Measurements from ENCODE around the gene CFAP298. TPM values are rescaled to one million over a fixed set of nuclear protein-coding genes. Genes with fewer than 3 reads are reported as not detected.
A peak's percentile ranks its signal among the peaks of the same experiment; 100 is the strongest.
"Not testable (repeated sequence)": the region's sequence is repeated elsewhere in the genome, so short reads cannot be mapped to it uniquely, and the experiment has no call there.

Gene CFAP298
- total RNA-seq, 5 donors from 2014 or later (not counting 1 experiment from before 2014, with no cell fraction given): 19.5 to 36.8 (median 32.1) TPM

DNA sequence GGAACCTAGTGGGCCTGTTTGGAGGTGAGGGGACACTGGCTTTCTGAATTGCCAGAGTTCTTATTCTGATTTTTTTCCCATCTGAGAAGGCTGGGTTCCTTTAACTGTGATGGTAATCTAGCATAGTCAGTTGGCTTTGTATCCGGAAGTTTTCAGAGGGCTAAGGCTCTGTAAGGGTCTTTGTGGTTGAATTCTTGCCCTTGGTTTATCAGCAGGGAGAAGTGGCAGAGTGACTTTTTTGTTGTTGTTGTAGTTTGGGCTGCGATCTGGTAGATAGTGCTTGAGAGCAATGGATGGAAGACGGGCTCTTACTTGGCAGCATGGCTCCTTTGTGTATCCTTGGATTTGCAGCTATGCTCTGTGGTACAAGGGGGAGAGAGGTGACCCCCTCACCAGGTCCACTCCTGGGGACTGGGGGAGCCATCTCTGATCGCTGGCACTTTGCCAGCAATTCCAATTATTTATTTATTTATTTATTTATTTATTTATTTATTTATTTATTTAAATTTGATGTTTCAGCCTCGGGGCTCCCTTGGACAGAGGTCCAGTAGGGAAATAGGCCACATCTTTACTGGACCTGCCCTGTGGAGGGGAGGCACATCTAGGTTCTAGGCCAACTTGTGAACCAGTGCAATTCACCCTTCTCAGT, 45.3 kb downstream of the CFAP298 start:
- CTCF ChIA-PET: no interaction called here
- 80% methylated on average over 2 of the region's 5 CpGs for WGBS (ENCODE audit: insufficient coverage)
- ATAC-seq (replicated peaks in 1 of 4): no peak
- no peak overlapping the region for H3K27ac Mint-ChIP-seq
- no peaks in the 10 kb centered on the region for H3K27me3 Mint-ChIP-seq
- no peak for DNase-seq
- Histone ChIP-seq H3K27ac (ENCODE audit: low read length) (no peak overlapping the region), H3K9me3 (no peaks in the 10 kb centered on the region), H3K4me3 (ENCODE audit: control insufficient read depth in 1 of 2, extremely low read depth in 1 of 2, low read length in 1 of 2) (no peak overlapping the region), H3K36me3 (ENCODE audit: control insufficient read depth in 2 of 2, extremely low read depth in 1 of 2, insufficient read depth in 1 of 2, low read length in 1 of 2) (no peaks in the 10 kb centered on the region), H3K4me1 (ENCODE audit: control insufficient read depth in 1 of 2, extremely low read depth in 1 of 2, insufficient read depth in 2 of 2, low read length in 2 of 2) (peaks cover 2 to 14% of the 10 kb centered on the region in 2 experiments), H3K27me3 (replicated peaks in 1 of 2; ENCODE audit: control insufficient read depth in 2 of 2, extremely low read depth in 1 of 2, insufficient read depth in 2 of 2, low read length in 1 of 2) (no peaks in the 10 kb centered on the region)
- peaks cover 25% of the 10 kb centered on the region for H3K36me3 Mint-ChIP-seq
- peaks cover 5 to 12% (median 8%) of the 10 kb centered on the region in 3 donors for H3K9me3 Mint-ChIP-seq
- peak overlapping the region in 1 of 3 donors; percentile 0 for H3K4me3 Mint-ChIP-seq
- POLR2A ChIA-PET: no interaction called here
- H3K4me1 Mint-ChIP-seq: peaks cover 17 to 26% (median 21%) of the 10 kb centered on the region in 3 donors

DNA sequence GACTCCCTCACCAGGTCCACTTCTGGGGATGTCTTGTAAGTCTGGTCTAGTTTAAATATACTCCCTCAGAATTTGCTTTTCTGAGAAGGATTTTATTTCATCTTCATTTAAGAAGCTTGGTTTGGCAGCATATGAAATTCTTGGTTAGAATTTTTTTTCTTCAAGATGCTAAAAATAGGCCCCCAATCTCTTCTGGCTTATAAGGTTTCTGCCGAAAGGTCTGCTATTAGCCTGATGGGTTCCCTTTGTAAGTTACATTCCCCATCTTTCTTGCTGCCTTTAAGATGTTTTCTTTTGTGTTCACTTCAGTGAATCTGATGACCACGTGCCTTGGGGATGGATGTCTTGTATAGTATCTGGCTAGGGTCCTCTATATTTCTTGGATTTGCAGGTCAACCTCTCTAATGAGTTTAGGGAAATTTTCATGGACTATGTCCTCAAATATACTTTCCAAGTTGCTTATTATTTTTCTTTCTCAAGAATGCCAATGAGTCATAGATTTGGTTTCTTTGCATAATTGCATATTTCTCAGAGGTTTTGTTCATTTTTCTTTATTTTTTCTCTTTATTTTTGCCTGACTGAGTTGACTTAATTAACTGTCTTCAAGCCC, 46.2 kb downstream of the CFAP298 start:
- Mint-ChIP-seq H3K4me3 (no peak overlapping the region), H3K27ac (no peak overlapping the region), H3K27me3 (no peaks in the 10 kb centered on the region), H3K36me3 (peaks cover 25% of the 10 kb centered on the region), H3K4me1 (peaks cover 20 to 26% (median 21%) of the 10 kb centered on the region in 3 donors), H3K9me3 (peaks cover 5 to 12% (median 8%) of the 10 kb centered on the region in 3 donors)
- POLR2A ChIA-PET: no interaction called here
- ATAC-seq (replicated peaks in 1 of 4) (no peak), DNase-seq (no peak)
- no CpG with 5 or more reads among the region's 2 CpGs for WGBS (ENCODE audit: insufficient coverage)
- H3K27me3 ChIP-seq (replicated peaks in 1 of 2; ENCODE audit: control insufficient read depth in 2 of 2, extremely low read depth in 1 of 2, insufficient read depth in 2 of 2, low read length in 1 of 2): no peaks in the 10 kb centered on the region
- peaks cover 2 to 14% of the 10 kb centered on the region in 2 experiments for H3K4me1 ChIP-seq (ENCODE audit: control insufficient read depth in 1 of 2, extremely low read depth in 1 of 2, insufficient read depth in 2 of 2, low read length in 2 of 2)
- H3K9me3 ChIP-seq: no peaks in the 10 kb centered on the region
- CTCF ChIA-PET: no interaction called here
- no peak overlapping the region for H3K4me3 ChIP-seq (ENCODE audit: control insufficient read depth in 1 of 2, extremely low read depth in 1 of 2, low read length in 1 of 2)
- no peaks in the 10 kb centered on the region for H3K36me3 ChIP-seq (ENCODE audit: control insufficient read depth in 2 of 2, extremely low read depth in 1 of 2, insufficient read depth in 1 of 2, low read length in 1 of 2)
- no peak overlapping the region for H3K27ac ChIP-seq (ENCODE audit: low read length)

DNA sequence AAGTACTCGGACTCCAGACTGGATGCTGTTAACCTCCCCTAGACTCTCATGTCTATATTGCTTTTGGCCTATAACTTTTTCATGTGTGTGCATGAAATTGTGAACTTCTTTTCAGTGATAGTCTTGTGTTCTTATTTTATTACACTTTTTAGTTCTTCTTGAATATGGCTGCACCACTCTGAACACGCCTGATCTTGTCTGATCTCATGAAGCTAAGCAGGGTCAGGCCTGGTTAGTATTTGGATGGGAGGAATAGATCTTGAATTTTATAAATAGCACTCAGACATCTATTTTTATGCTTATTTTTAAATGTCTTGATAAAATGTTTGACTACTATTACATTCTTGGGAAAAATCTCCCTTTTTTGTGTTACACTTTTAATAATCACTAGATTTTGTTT, 49.3 kb downstream of the CFAP298 start:
- Mint-ChIP-seq H3K27me3 (no peaks in the 10 kb centered on the region), H3K27ac (peak overlapping the region in 1 of 2 donors; percentile 7), H3K4me1 (peaks cover 0 to 8% (median 8%) of the 10 kb centered on the region in 3 donors), H3K36me3 (peaks cover 25% of the 10 kb centered on the region), H3K4me3 (no peak overlapping the region), H3K9me3 (peaks cover 5 to 12% (median 8%) of the 10 kb centered on the region in 3 donors)
- no peaks in the 10 kb centered on the region for H3K36me3 ChIP-seq (ENCODE audit: control insufficient read depth in 2 of 2, extremely low read depth in 1 of 2, insufficient read depth in 1 of 2, low read length in 1 of 2)
- ChIA-PET POLR2A (interaction anchor here in 1 of 2 donors (0.6 kb wide), 1 partner anchor 208 kb away, joined by 6 read pairs; the partner anchor contains the start of gene PAXBP1), CTCF (no interaction called here)
- H3K4me3 ChIP-seq (ENCODE audit: control insufficient read depth in 1 of 2, extremely low read depth in 1 of 2, low read length in 1 of 2): no peak overlapping the region
- WGBS (ENCODE audit: insufficient coverage): no CpG with 5 or more reads among the region's 2 CpGs
- no peaks in the 10 kb centered on the region for H3K9me3 ChIP-seq
- H3K4me1 ChIP-seq (ENCODE audit: control insufficient read depth in 1 of 2, extremely low read depth in 1 of 2, insufficient read depth in 2 of 2, low read length in 2 of 2): peaks cover 0 to 5% of the 10 kb centered on the region in 2 experiments
- ATAC-seq (replicated peaks in 1 of 4): no peak
- no peaks in the 10 kb centered on the region for H3K27me3 ChIP-seq (replicated peaks in 1 of 2; ENCODE audit: control insufficient read depth in 2 of 2, extremely low read depth in 1 of 2, insufficient read depth in 2 of 2, low read length in 1 of 2)
- peak in 1 of 35 experiments; percentile 16 for DNase-seq
- H3K27ac ChIP-seq (ENCODE audit: low read length): no peak overlapping the region

DNA sequence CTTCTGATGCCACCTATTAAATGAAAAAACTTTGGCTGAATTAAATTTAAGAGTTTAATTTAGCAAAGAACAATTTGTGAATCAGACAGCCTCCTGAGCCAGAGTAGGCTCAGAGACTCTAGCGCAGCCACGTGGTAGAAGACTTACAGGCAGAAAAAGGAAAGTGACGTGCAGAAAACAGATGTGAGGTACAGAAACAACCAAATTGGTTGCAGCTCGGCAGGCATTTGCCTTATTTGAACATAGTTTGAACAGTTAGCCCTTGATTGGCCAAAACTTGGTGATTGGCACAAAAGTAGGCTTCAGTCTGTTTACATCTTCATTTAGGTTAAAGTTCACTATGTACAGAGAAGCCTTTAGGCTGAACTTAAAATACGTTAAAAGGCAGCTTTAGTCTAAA, 49.8 kb downstream of the CFAP298 start:
- peak in 12 of 35 experiments; percentile 8 to 36 (median 12) for DNase-seq
- POLR2A ChIA-PET: interaction anchor here in 1 of 2 donors (0.6 kb wide), 1 partner anchor 209 kb away, joined by 6 read pairs; the partner anchor contains the start of gene PAXBP1

DNA sequence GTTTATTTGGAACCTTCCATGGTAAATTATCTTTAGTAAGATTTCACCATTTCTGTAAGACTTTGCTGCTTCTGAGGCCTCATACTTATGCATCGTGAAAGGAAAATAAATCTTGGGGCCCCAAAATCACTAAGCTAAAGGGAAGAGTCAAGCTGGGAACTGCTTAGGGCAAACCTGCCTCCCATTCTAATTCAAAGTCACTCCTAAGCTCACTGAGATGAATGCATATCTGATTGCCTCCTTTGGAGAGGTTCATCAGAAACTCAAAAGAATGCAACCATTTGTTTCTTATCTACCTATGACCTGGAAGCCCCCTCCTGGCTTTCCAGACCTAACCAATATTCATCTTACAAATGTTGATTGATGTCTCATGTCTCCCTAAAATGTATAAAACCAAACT, 50.7 kb downstream of the CFAP298 start:
- H3K27ac ChIP-seq (ENCODE audit: low read length); H3K9me3 ChIP-seq; H3K4me1 ChIP-seq (ENCODE audit: control insufficient read depth in 1 of 2, extremely low read depth in 1 of 2, insufficient read depth in 2 of 2, low read length in 2 of 2); H3K36me3 ChIP-seq (ENCODE audit: control insufficient read depth in 2 of 2, extremely low read depth in 1 of 2, insufficient read depth in 1 of 2, low read length in 1 of 2); CTCF ChIA-PET; H3K27ac Mint-ChIP-seq; H3K27me3 Mint-ChIP-seq; H3K27me3 ChIP-seq (replicated peaks in 1 of 2; ENCODE audit: control insufficient read depth in 2 of 2, extremely low read depth in 1 of 2, insufficient read depth in 2 of 2, low read length in 1 of 2); H3K4me3 Mint-ChIP-seq; POLR2A ChIA-PET; H3K4me3 ChIP-seq (ENCODE audit: control insufficient read depth in 1 of 2, extremely low read depth in 1 of 2, low read length in 1 of 2); H3K4me1 Mint-ChIP-seq; ATAC-seq (replicated peaks in 1 of 4); DNase-seq: not testable (repeated sequence)
- H3K36me3 Mint-ChIP-seq: peaks cover 20% of the 10 kb centered on the region
- no CpG with 5 or more reads among the region's 1 CpG for WGBS (ENCODE audit: insufficient coverage)
- H3K9me3 Mint-ChIP-seq: peaks cover 5 to 12% (median 8%) of the 10 kb centered on the region in 3 donors

More for the DNA sequence above, 49.8 kb downstream of the CFAP298 start:
- Mint-ChIP-seq H3K4me3 (no peak overlapping the region), H3K36me3 (peaks cover 25% of the 10 kb centered on the region), H3K27ac (peak overlapping the region in 1 of 2 donors; percentile 7), H3K9me3 (peaks cover 5 to 12% (median 8%) of the 10 kb centered on the region in 3 donors), H3K27me3 (no peaks in the 10 kb centered on the region), H3K4me1 (peaks cover 0 to 9% (median 8%) of the 10 kb centered on the region in 3 donors)
- ATAC-seq (replicated peaks in 1 of 4): peak in 2 of 4 experiments; percentile 44 to 61
- no peak overlapping the region for H3K27ac ChIP-seq (ENCODE audit: low read length)
- WGBS (ENCODE audit: insufficient coverage): 69% methylated on average over 4 of the region's 5 CpGs
- H3K4me3 ChIP-seq (ENCODE audit: control insufficient read depth in 1 of 2, extremely low read depth in 1 of 2, low read length in 1 of 2): no peak overlapping the region
- no peaks in the 10 kb centered on the region for H3K9me3 ChIP-seq
- CTCF ChIA-PET: interaction anchor here in 1 of 2 donors (0.5 to 0.6 kb wide), 2 partner anchors 523 to 819 kb away, joined by 3 to 6 read pairs; no protein-coding TSS in a partner anchor
- H3K36me3 ChIP-seq (ENCODE audit: control insufficient read depth in 2 of 2, extremely low read depth in 1 of 2, insufficient read depth in 1 of 2, low read length in 1 of 2): no peaks in the 10 kb centered on the region
- no peaks in the 10 kb centered on the region for H3K27me3 ChIP-seq (replicated peaks in 1 of 2; ENCODE audit: control insufficient read depth in 2 of 2, extremely low read depth in 1 of 2, insufficient read depth in 2 of 2, low read length in 1 of 2)
- peaks cover 0 to 5% of the 10 kb centered on the region in 2 experiments for H3K4me1 ChIP-seq (ENCODE audit: control insufficient read depth in 1 of 2, extremely low read depth in 1 of 2, insufficient read depth in 2 of 2, low read length in 2 of 2)

DNA sequence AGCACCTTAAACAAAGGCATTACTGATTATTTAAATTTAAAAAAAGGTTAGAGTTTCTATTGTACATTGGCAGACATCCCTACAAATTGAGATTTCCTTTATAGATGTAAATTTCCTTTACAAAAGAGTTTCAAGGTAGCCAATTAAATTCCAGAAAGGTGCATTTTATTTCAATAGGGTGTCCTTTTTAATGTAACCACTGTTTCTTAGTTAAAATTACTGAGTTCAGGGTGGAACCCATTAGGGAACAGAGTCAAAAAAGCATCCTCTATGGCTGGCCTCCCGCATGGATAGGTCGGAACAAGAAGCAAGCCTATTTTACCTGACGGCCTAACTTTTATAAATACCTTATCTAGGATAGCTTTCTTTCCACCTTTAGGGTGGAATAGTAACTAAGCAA, 51.3 kb downstream of the CFAP298 start:
- ATAC-seq (replicated peaks in 1 of 4) (no peak), DNase-seq (no peak)
- Mint-ChIP-seq H3K9me3 (peaks cover 5 to 12% (median 8%) of the 10 kb centered on the region in 3 donors), H3K4me3 (no peak overlapping the region), H3K36me3 (peaks cover 14% of the 10 kb centered on the region), H3K4me1 (peaks cover 0 to 9% (median 8%) of the 10 kb centered on the region in 3 donors), H3K27me3 (no peaks in the 10 kb centered on the region), H3K27ac (no peak overlapping the region)
- no CpG with 5 or more reads among the region's 3 CpGs for WGBS (ENCODE audit: insufficient coverage)
- CTCF ChIA-PET: interaction anchor here in 1 of 2 donors (0.6 to 1.1 kb wide), 2 partner anchors 8 to 41 kb away, joined by 4 read pairs; no protein-coding TSS in a partner anchor
- POLR2A ChIA-PET: interaction anchor here in 1 of 2 donors (0.6 kb wide), 1 partner anchor 45 kb away, joined by 4 read pairs; no protein-coding TSS in a partner anchor
- no peak overlapping the region for H3K27ac ChIP-seq (ENCODE audit: low read length)
- H3K4me1 ChIP-seq (ENCODE audit: control insufficient read depth in 1 of 2, extremely low read depth in 1 of 2, insufficient read depth in 2 of 2, low read length in 2 of 2): peaks cover 0 to 5% of the 10 kb centered on the region in 2 experiments
- H3K9me3 ChIP-seq: no peaks in the 10 kb centered on the region
- no peak overlapping the region for H3K4me3 ChIP-seq (ENCODE audit: control insufficient read depth in 1 of 2, extremely low read depth in 1 of 2, low read length in 1 of 2)
- H3K36me3 ChIP-seq (ENCODE audit: control insufficient read depth in 2 of 2, extremely low read depth in 1 of 2, insufficient read depth in 1 of 2, low read length in 1 of 2): no peaks in the 10 kb centered on the region
- no peaks in the 10 kb centered on the region for H3K27me3 ChIP-seq (replicated peaks in 1 of 2; ENCODE audit: control insufficient read depth in 2 of 2, extremely low read depth in 1 of 2, insufficient read depth in 2 of 2, low read length in 1 of 2)
